K562 (cell line): Measurements from ENCODE around the gene SHISAL2A. TPM values are rescaled to one million over a fixed set of nuclear protein-coding genes. Genes with fewer than 3 reads are reported as not detected.
A peak's percentile ranks its signal among the peaks of the same experiment; 100 is the strongest.

Experiments
- ATAC-seq: fragments of 200-7000 bp; cut with Tn5 transposase; 3 replicates; pipeline ENCODE4 v1.9.1; 2020; ENCODE audit warnings: moderate library complexity
- BruUV-seq: library from RNA; stranded (reverse); fragments of 400-500 nt; replicated peaks from 2 replicates; lab custom pipeline; 2021; lab: Mats Ljungman, UMichigan
- CTCF ChIA-PET: fragments of 300-600 bp; formaldehyde crosslinking; extraction: SDS; loops from one replicate; lab custom pipeline; 2021; ENCODE audit warnings: low intra/inter-chr PET ratio; lab: Yijun Ruan, JAX
- POLR2A ChIA-PET: fragments of 300-600, 350-650 bp; sonication (Branson Sonifier 250); formaldehyde crosslinking; extraction: SDS; loops from one replicate; lab custom pipeline; 2021; ENCODE audit warnings: antibody characterized with exemption, inconsistent platforms; lab: Yijun Ruan, JAX
- DNase-seq, 4 experiments: peaks; one replicate each; pipeline versions ENCODE4 v3.0.0 to v3.0.0-alpha.2; 2011 to 2018; ENCODE audit warnings: low spot score in 3 of 4, mixed read lengths in 3 of 4; ENCODE audit errors: extremely low read depth in 1 of 4
- FAIRE-seq: peaks from 2 replicates; lab custom pipeline; 2011; peaks lifted over from hg19 to GRCh38; lab: Jason Lieb, UNC
- H2AFZ ChIP-seq: 2 replicates; pipeline ENCODE4 v1.6.0; 2011; ENCODE audit warnings: low read depth, low read length, control low read depth, inconsistent platforms
- H3K27ac ChIP-seq: fragments of 200-600 bp; 3 replicates; pipeline ENCODE4 v1.8.0; 2011; ENCODE audit warnings: low read depth, mild to moderate bottlenecking, control low read depth, inconsistent platforms, low read length, moderate library complexity, mixed read lengths; ENCODE audit errors: extremely low read depth
- H3K27me3 ChIP-seq, 2 experiments: fragments of 300-600 bp in 1 of 2; 2 replicates in 1 of 2; 3 replicates in 1 of 2; pipeline versions ENCODE4 v1.6.0 to v1.8.0; 2011; ENCODE audit warnings: inconsistent platforms in 2 of 2, low read length in 2 of 2, mild to moderate bottlenecking in 1 of 2, mixed read lengths in 1 of 2, moderate library complexity in 1 of 2; ENCODE audit not compliant: control insufficient read depth in 2 of 2, insufficient read depth in 2 of 2
- H3K36me3 ChIP-seq: fragments of 300-600 bp; 3 replicates; pipeline ENCODE4 v1.8.0; 2011; ENCODE audit warnings: mild to moderate bottlenecking, low read length, inconsistent platforms; ENCODE audit not compliant: control insufficient read depth, insufficient read depth
- H3K4me1 ChIP-seq, 2 experiments: fragments of 200-600 bp in 1 of 2; replicated peaks in 1 of 2; 2 replicates in 1 of 2; 3 replicates in 1 of 2; pipeline versions ENCODE4 v1.5.1 to v1.8.0; 2011; ENCODE audit warnings: inconsistent platforms in 2 of 2, low read length in 2 of 2, mild to moderate bottlenecking in 1 of 2, mixed read lengths in 1 of 2, moderate library complexity in 1 of 2; ENCODE audit not compliant: control insufficient read depth in 2 of 2, insufficient read depth in 2 of 2
- H3K4me2 ChIP-seq: 2 replicates; pipeline ENCODE4 v1.6.1; 2011; ENCODE audit warnings: low read length, control low read depth, inconsistent platforms, mixed read lengths; ENCODE audit not compliant: insufficient read depth
- H3K4me3 ChIP-seq: fragments of 200-600 bp; sonication (generic), shearing (Covaris generic); 2 replicates; pipeline ENCODE4 v1.5.1; 2016; ENCODE audit warnings: control low read depth, inconsistent platforms
- H3K79me2 ChIP-seq: fragments of 200-600 bp; 3 replicates; pipeline ENCODE4 v1.8.0; 2011; ENCODE audit warnings: low read length, inconsistent platforms; ENCODE audit not compliant: control insufficient read depth, insufficient read depth
- H3K9ac ChIP-seq, 2 experiments: 2 replicates each; pipeline versions ENCODE4 v1.6.0 to v1.6.1; 2011; ENCODE audit warnings: low read depth in 2 of 2, low read length in 2 of 2, control low read depth in 1 of 2, inconsistent platforms in 1 of 2, mild to moderate bottlenecking in 1 of 2, mixed read lengths in 1 of 2; ENCODE audit not compliant: insufficient read depth in 1 of 2
- H3K9me1 ChIP-seq: one replicate; pipeline ENCODE4 v1.6.0; 2011; ENCODE audit warnings: inconsistent platforms, mild to moderate bottlenecking, low read length, moderate library complexity; ENCODE audit not compliant: control insufficient read depth, insufficient read depth
- H3K9me3 ChIP-seq: replicated peaks from 2 replicates; pipeline ENCODE4 v1.5.1; 2011; ENCODE audit warnings: low read depth, low read length, inconsistent platforms; ENCODE audit not compliant: control insufficient read depth, insufficient read depth
- H4K20me1 ChIP-seq: replicated peaks from 2 replicates; pipeline ENCODE4 v1.6.1; 2011; ENCODE audit warnings: low read length, inconsistent platforms, mixed read lengths; ENCODE audit not compliant: control insufficient read depth, insufficient read depth
- CREB3L1 ChIP-seq: fragments of 450-650 bp; IDR thresholded peaks from 2 replicates; pipeline ENCODE4 v1.6.1; 2014; ENCODE audit warnings: low read depth, mild to moderate bottlenecking, moderate library complexity, borderline replicate concordance
- CREBBP ChIP-seq: IDR thresholded peaks from one replicate; pipeline ENCODE4 v1.6.1; 2012; ENCODE audit warnings: low read depth, mild to moderate bottlenecking, control low read depth, inconsistent platforms, low read length
- CTCF ChIP-seq, 3 experiments: IDR thresholded peaks in 2 of 3; conservative IDR thresholded peaks in 1 of 3; 2 replicates each; pipeline ENCODE4 v1.5.1; 2011 to 2012; ENCODE audit warnings: low read length in 3 of 3, mild to moderate bottlenecking in 3 of 3, control low read depth in 2 of 3, improper control_type of control experiment in 1 of 3, inconsistent platforms in 1 of 3, low read depth in 1 of 3, mixed read lengths in 1 of 3, moderate library complexity in 1 of 3; ENCODE audit not compliant: insufficient read depth in 2 of 3
- FOXJ3 ChIP-seq: sonication (generic); formaldehyde crosslinking; IDR thresholded peaks from 2 replicates; pipeline ENCODE4 v1.4.0; 2020; ENCODE audit warnings: mild to moderate bottlenecking, missing genetic modification reagents
- MAZ ChIP-seq, 2 experiments: fragments of 450-650 bp in 1 of 2; sonication (generic) in 1 of 2; formaldehyde crosslinking; IDR thresholded peaks in 1 of 2; conservative IDR thresholded peaks in 1 of 2; 2 replicates each; pipeline versions ENCODE4 v1.4.0 to v1.5.0; 2020; ENCODE audit warnings: mild to moderate bottlenecking in 1 of 2, missing genetic modification reagents in 1 of 2
- NFE2L1 ChIP-seq: fragments of 450-650 bp; IDR thresholded peaks from 2 replicates; pipeline ENCODE4 v1.6.1; 2016; ENCODE audit warnings: missing genetic modification characterization, low read depth, mild to moderate bottlenecking, missing compliant biosample characterization, moderate library complexity, borderline replicate concordance
- NR1H2 ChIP-seq: sonication (generic); formaldehyde crosslinking; IDR thresholded peaks from 2 replicates; pipeline ENCODE4 v1.4.0; 2020; ENCODE audit warnings: mild to moderate bottlenecking, missing genetic modification reagents
- NR2C1 ChIP-seq, 2 experiments: fragments of 450-650 bp; IDR thresholded peaks; 2 replicates each; pipeline ENCODE4 v1.6.1; 2017; ENCODE audit warnings: mild to moderate bottlenecking in 2 of 2, antibody characterized with exemption in 1 of 2, inconsistent platforms in 1 of 2, missing compliant biosample characterization in 1 of 2, missing genetic modification characterization in 1 of 2
- POLR2AphosphoS5 ChIP-seq: IDR thresholded peaks from 2 replicates; pipeline ENCODE4 v1.6.1; 2011; ENCODE audit warnings: mild to moderate bottlenecking, low read depth, low read length, moderate library complexity; ENCODE audit not compliant: control insufficient read depth, insufficient read depth
- POU5F1 ChIP-seq: fragments of 150-350 bp; IDR thresholded peaks from 2 replicates; pipeline ENCODE4 v1.6.1; 2014; ENCODE audit warnings: borderline replicate concordance, low read length, low read depth, mild to moderate bottlenecking; ENCODE audit not compliant: partially characterized antibody
- RBM34 ChIP-seq: fragments of 200-400 bp; formaldehyde crosslinking; IDR thresholded peaks from 2 replicates; pipeline ENCODE4 v1.6.1; 2018; ENCODE audit warnings: low read length, borderline replicate concordance; ENCODE audit not compliant: insufficient read depth
- SLC30A9 ChIP-seq: fragments of 250-450 bp; sonication (Bioruptor Pico); IDR thresholded peaks from 2 replicates; pipeline ENCODE4 v1.8.0; 2022; ENCODE audit warnings: mild to moderate bottlenecking, moderate library complexity
- TOE1 ChIP-seq, 2 experiments: fragments of 450-650 bp in 1 of 2; sonication (generic) in 1 of 2; formaldehyde crosslinking in 1 of 2; IDR thresholded peaks; 2 replicates each; pipeline versions ENCODE4 v1.7.1 to v1.8.0; 2016 to 2022; ENCODE audit warnings: borderline replicate concordance in 2 of 2, mild to moderate bottlenecking in 2 of 2, antibody characterized with exemption in 1 of 2, inconsistent platforms in 1 of 2, low read depth in 1 of 2, missing genetic modification reagents in 1 of 2, moderate library complexity in 1 of 2
- WGBS: fragments of 100-300 bp; shearing (Covaris generic); methylation state at CpG from one replicate; pipeline ENCODE4 v1.1.6; 2016; ENCODE audit warnings: low coverage, mixed read lengths; ENCODE audit not compliant: insufficient coverage; ENCODE audit errors: missing lambda C conversion rate; 5-methylcytosine and 5-hydroxymethylcytosine counted together
- in situ Hi-C: fragments of 300-500 bp; cut with MboI; formaldehyde crosslinking; loops from 4 replicates; pipeline ENCODE4 v1.15.0; 2018; ENCODE audit warnings: inconsistent platforms, mixed read lengths
- intact Hi-C: fragments of 100-400 bp; cut with micrococcal nuclease; formaldehyde crosslinking; loops from 2 replicates; pipeline ENCODE4 v1.14.2; 2022
- polyA plus RNA-seq, 8 experiments: library from polyadenylated mRNA; depleted of rRNA in 4 of 8; stranded (reverse) in 5 of 8; unstranded in 3 of 8; fragments of >200 nt; fragmentation: Nextera tagmentation in 2 of 8; fragmentation: Illumina TruSeq in 1 of 8; extraction: Ambion mirVana in 2 of 8; extraction: Trizol in 1 of 8; gene quantifications; 2 replicates each; pipeline versions ENCODE4 v1.2.1 to v1.2.3, GENCODE V29; 2011 to 2014; ENCODE audit warnings: inconsistent platforms in 1 of 8, missing spikeins in 1 of 8
- total RNA-seq, 7 experiments: library from RNA; depleted of rRNA in 6 of 7; stranded (reverse); fragments of >200 nt in 6 of 7; fragmentation: Illumina TruSeq in 2 of 7; extraction: Trizol in 2 of 7; gene quantifications; 2 replicates each; pipeline versions ENCODE4 v1.2.1 to v1.2.3, GENCODE V29; 2011 to 2021; ENCODE audit warnings: low replicate concordance in 1 of 7

Gene SHISAL2A
- total and polyA plus RNA-seq, 9 of the 15 experiments (the other 6 are each of a cell fraction or from before 2014, with no cell fraction given), result 0.11 TPM; not detected in 8

DNA sequence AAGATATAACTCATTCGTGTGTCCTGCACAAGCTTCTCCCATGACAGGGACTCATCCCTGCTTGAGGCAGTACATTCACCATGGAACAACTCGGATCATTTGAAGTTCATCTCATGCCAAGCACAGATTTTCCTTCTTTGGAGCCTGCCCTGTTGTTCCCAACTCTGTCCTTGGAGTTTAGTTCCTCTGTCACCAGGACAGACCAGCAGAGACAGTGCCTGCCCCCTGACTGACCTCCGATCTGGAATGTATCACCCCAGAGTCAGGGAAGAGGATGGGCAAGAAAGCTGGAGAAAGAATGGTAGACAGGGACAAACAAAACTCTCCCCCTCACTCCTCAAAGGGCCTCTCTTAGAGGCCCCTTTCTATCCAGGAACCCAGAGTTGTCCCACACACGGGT is 5.0 kb downstream of the SHISAL2A start:
- Histone ChIP-seq H4K20me1 (no peaks in the 10 kb centered on the region), H3K4me3 (no peak overlapping the region), H3K79me2 (no peaks in the 10 kb centered on the region), H3K9ac (no peak overlapping the region), H3K4me1 (peaks cover 0 to 11% of the 10 kb centered on the region in 2 experiments; a peak in 3 of 5 replicates), H3K27ac (no peak overlapping the region), H3K9me1 (no peaks in the 10 kb centered on the region), H3K27me3 (no peaks in the 10 kb centered on the region), H3K36me3 (no peaks in the 10 kb centered on the region), H3K9me3 (no peaks in the 10 kb centered on the region), H2AFZ (peak overlapping the region; percentile 58), H3K4me2 (no peak overlapping the region)
- no peak for TF ChIP-seq CREBBP
- TF ChIP-seq NFE2L1 (tag), result no peak
- no peak for TF ChIP-seq POLR2AphosphoS5
- TF ChIP-seq NR1H2 (CRISPR knock-in tag), result no peak
- no peak for TF ChIP-seq CREB3L1
- TF ChIP-seq CTCF (IDR thresholded peaks at IDR 0.05 in 2 of 3, conservative IDR thresholded peaks at IDR 0.05 in 1 of 3; ENCODE audit: insufficient read depth in 2 of 3, low read depth in 1 of 3, low read length in 3 of 3), result no peak
- no peak for TF ChIP-seq RBM34
- TF ChIP-seq POU5F1, result no peak
- no peak for TF ChIP-seq MAZ (CRISPR knock-in tag; conservative IDR thresholded peaks at IDR 0.05 in 1 of 2, IDR thresholded peaks at IDR 0.05 in 1 of 2)
- no peak for TF ChIP-seq SLC30A9 (CRISPR knock-in tag)
- TF ChIP-seq FOXJ3, result no peak
- TF ChIP-seq TOE1 (IDR thresholded peaks at IDR 0.05; ENCODE audit: borderline replicate concordance), result no peak
- no peak for TF ChIP-seq TOE1 (CRISPR knock-in tag; IDR thresholded peaks at IDR 0.05; ENCODE audit: borderline replicate concordance, low read depth)
- TF ChIP-seq NR2C1 (IDR thresholded peaks at IDR 0.05), result no peak
- no peak for TF ChIP-seq NR2C1 (tag; IDR thresholded peaks at IDR 0.05)
- DNase-seq, result no peak
- ChIA-PET POLR2A (interaction anchor here (0.8 to 1.5 kb wide), 5 partner anchors 10 to 157 kb away, joined by 3 to 5 read pairs (median 3); no protein-coding TSS in a partner anchor), CTCF (no interaction called here)
- in situ Hi-C loops (no loop called here), intact Hi-C loops (no loop called here)
- ATAC-seq, result no peak
- WGBS, result 28% methylated on average over 4 of the region's 4 CpGs
- no peak for FAIRE-seq
- BruUV-seq, result no TSS peak
